ENCODE results near the gene PUDP. TPM values are rescaled to one million over a fixed set of nuclear protein-coding genes. Genes with fewer than 3 reads are reported as not detected.
A peak's percentile ranks its signal among the peaks of the same experiment; 100 is the strongest.
"Not testable (repeated sequence)": the region's sequence is repeated elsewhere in the genome, so short reads cannot be mapped to it uniquely, and the experiment has no call there.

PUDP gene
- total RNA-seq, 1 experiment from 2014 or later, result 41.2 TPM

- H3K79me2 ChIP-seq (ENCODE audit: low read length); H3K9me3 ChIP-seq (ENCODE audit: low read length); H3K9me2 ChIP-seq (replicated peaks; ENCODE audit: insufficient read depth, low read length); H4K20me1 ChIP-seq (ENCODE audit: insufficient read depth, low read depth, low read length); DNase-seq; H3K27me3 ChIP-seq (ENCODE audit: low read length); H2AFZ ChIP-seq (ENCODE audit: low read length); H3K36me3 ChIP-seq (ENCODE audit: insufficient read depth, low read length): not testable (repeated sequence)
- Histone ChIP-seq H3K27ac (ENCODE audit: low read length) (peak overlapping the region; percentile 97), H3K4me1 (ENCODE audit: low read length) (peaks cover 38% of the 10 kb centered on the region), H3K4me2 (ENCODE audit: low read depth, low read length, poor library complexity, severe bottlenecking) (peak overlapping the region; percentile 75), H3K9ac (ENCODE audit: low read length) (peak overlapping the region; percentile 60), H3K4me3 (ENCODE audit: low read length) (peak overlapping the region; percentile 57)
These were observed 121.6 kb downstream of the PUDP start for GRCh38 chrX:7026365-7026764.

GRCh38 chrX:7025471-7025870, 122.5 kb downstream of the PUDP start:
- Histone ChIP-seq H3K9me2 (replicated peaks; ENCODE audit: insufficient read depth, low read length) (no peaks in the 10 kb centered on the region), H3K4me2 (ENCODE audit: low read depth, low read length, poor library complexity, severe bottlenecking) (peak overlapping the region; percentile 75), H3K36me3 (ENCODE audit: insufficient read depth, low read length) (no peaks in the 10 kb centered on the region), H3K27ac (ENCODE audit: low read length) (peak overlapping the region; percentile 97), H4K20me1 (ENCODE audit: insufficient read depth, low read depth, low read length) (no peaks in the 10 kb centered on the region), H3K79me2 (ENCODE audit: low read length) (no peaks in the 10 kb centered on the region), H3K4me3 (ENCODE audit: low read length) (peak overlapping the region; percentile 57; the same call in 1 of the 2 replicates), H3K4me1 (ENCODE audit: low read length) (peaks cover 38% of the 10 kb centered on the region), H3K27me3 (ENCODE audit: low read length) (no peaks in the 10 kb centered on the region), H3K9me3 (ENCODE audit: low read length) (no peaks in the 10 kb centered on the region), H3K9ac (ENCODE audit: low read length) (peak overlapping the region; percentile 61; the same call in 1 of the 2 replicates), H2AFZ (ENCODE audit: low read length) (no peak overlapping the region)
- DNase-seq, result peak; percentile 95

- H3K4me3 ChIP-seq (ENCODE audit: low read length), result peak overlapping the region; percentile 39; the same call in 1 of the 2 replicates
- peak overlapping the region; percentile 75 for H3K4me2 ChIP-seq (ENCODE audit: low read depth, low read length, poor library complexity, severe bottlenecking)
- H3K27ac ChIP-seq (ENCODE audit: low read length), result peak overlapping the region; percentile 97
These were observed 123.1 kb downstream of the PUDP start for GRCh38 chrX:7024850-7025249.

GRCh38 chrX:7022996-7023395, 125.0 kb downstream of the PUDP start:
- peaks cover 34% of the 10 kb centered on the region for H3K4me1 ChIP-seq (ENCODE audit: low read length)
- not testable (repeated sequence) for H3K9me3 ChIP-seq (ENCODE audit: low read length); H3K9me2 ChIP-seq (replicated peaks; ENCODE audit: insufficient read depth, low read length); H3K4me3 ChIP-seq (ENCODE audit: low read length); H3K9ac ChIP-seq (ENCODE audit: low read length); H4K20me1 ChIP-seq (ENCODE audit: insufficient read depth, low read depth, low read length); DNase-seq; H3K27ac ChIP-seq (ENCODE audit: low read length); H3K79me2 ChIP-seq (ENCODE audit: low read length); H3K36me3 ChIP-seq (ENCODE audit: insufficient read depth, low read length); H3K27me3 ChIP-seq (ENCODE audit: low read length); H3K4me2 ChIP-seq (ENCODE audit: low read depth, low read length, poor library complexity, severe bottlenecking); H2AFZ ChIP-seq (ENCODE audit: low read length)

More at GRCh38 chrX:7024850-7025249, 123.1 kb downstream of the PUDP start:
- Histone ChIP-seq H4K20me1 (ENCODE audit: insufficient read depth, low read depth, low read length) (no peaks in the 10 kb centered on the region), H3K9me3 (ENCODE audit: low read length) (no peaks in the 10 kb centered on the region), H3K79me2 (ENCODE audit: low read length) (no peaks in the 10 kb centered on the region), H3K9me2 (replicated peaks; ENCODE audit: insufficient read depth, low read length) (no peaks in the 10 kb centered on the region), H3K36me3 (ENCODE audit: insufficient read depth, low read length) (no peaks in the 10 kb centered on the region), H3K9ac (ENCODE audit: low read length) (peak overlapping the region; percentile 61), H3K4me1 (ENCODE audit: low read length) (peaks cover 38% of the 10 kb centered on the region), H3K27me3 (ENCODE audit: low read length) (no peaks in the 10 kb centered on the region), H2AFZ (ENCODE audit: low read length) (no peak overlapping the region)
- DNase-seq, result peak; percentile 67

GRCh38 chrX:7021991-7022390, 126.0 kb downstream of the PUDP start:
- peaks cover 30% of the 10 kb centered on the region for H3K4me1 ChIP-seq (ENCODE audit: low read length)
- no peaks in the 10 kb centered on the region for H3K9me2 ChIP-seq (replicated peaks; ENCODE audit: insufficient read depth, low read length)
- no peak overlapping the region for H2AFZ ChIP-seq (ENCODE audit: low read length)
- H3K36me3 ChIP-seq (ENCODE audit: insufficient read depth, low read length), result no peaks in the 10 kb centered on the region
- H4K20me1 ChIP-seq (ENCODE audit: insufficient read depth, low read depth, low read length), result no peaks in the 10 kb centered on the region
- no peak overlapping the region for H3K4me2 ChIP-seq (ENCODE audit: low read depth, low read length, poor library complexity, severe bottlenecking)
- H3K27ac ChIP-seq (ENCODE audit: low read length), result no peak overlapping the region
- DNase-seq, result peak; percentile 30
- no peaks in the 10 kb centered on the region for H3K79me2 ChIP-seq (ENCODE audit: low read length)
- H3K4me3 ChIP-seq (ENCODE audit: low read length), result no peak overlapping the region
- H3K9me3 ChIP-seq (ENCODE audit: low read length), result no peaks in the 10 kb centered on the region
- no peaks in the 10 kb centered on the region for H3K27me3 ChIP-seq (ENCODE audit: low read length)
- no peak overlapping the region for H3K9ac ChIP-seq (ENCODE audit: low read length)

- Histone ChIP-seq H3K9me3 (ENCODE audit: low read length) (no peaks in the 10 kb centered on the region), H3K79me2 (ENCODE audit: low read length) (no peaks in the 10 kb centered on the region), H3K4me1 (ENCODE audit: low read length) (peaks cover 6% of the 10 kb centered on the region), H3K9me2 (replicated peaks; ENCODE audit: insufficient read depth, low read length) (no peaks in the 10 kb centered on the region), H3K36me3 (ENCODE audit: insufficient read depth, low read length) (no peaks in the 10 kb centered on the region), H3K27me3 (ENCODE audit: low read length) (no peaks in the 10 kb centered on the region), H2AFZ (ENCODE audit: low read length) (no peak overlapping the region), H4K20me1 (ENCODE audit: insufficient read depth, low read depth, low read length) (no peaks in the 10 kb centered on the region), H3K4me2 (ENCODE audit: low read depth, low read length, poor library complexity, severe bottlenecking) (no peak overlapping the region), H3K9ac (ENCODE audit: low read length) (no peak overlapping the region), H3K27ac (ENCODE audit: low read length) (no peak overlapping the region), H3K4me3 (ENCODE audit: low read length) (no peak overlapping the region)
- DNase-seq, result no peak
These were observed 128.4 kb downstream of the PUDP start for GRCh38 chrX:7019555-7019954.

GRCh38 chrX:7012262-7012834, 135.6 kb downstream of the PUDP start:
- H3K79me2 ChIP-seq (ENCODE audit: low read length); H3K4me3 ChIP-seq (ENCODE audit: low read length); H3K9ac ChIP-seq (ENCODE audit: low read length); H3K9me2 ChIP-seq (replicated peaks; ENCODE audit: insufficient read depth, low read length); H3K4me1 ChIP-seq (ENCODE audit: low read length); DNase-seq; H3K27me3 ChIP-seq (ENCODE audit: low read length); H3K36me3 ChIP-seq (ENCODE audit: insufficient read depth, low read length); H4K20me1 ChIP-seq (ENCODE audit: insufficient read depth, low read depth, low read length); H3K9me3 ChIP-seq (ENCODE audit: low read length); H3K27ac ChIP-seq (ENCODE audit: low read length); H3K4me2 ChIP-seq (ENCODE audit: low read depth, low read length, poor library complexity, severe bottlenecking); H2AFZ ChIP-seq (ENCODE audit: low read length): not testable (repeated sequence)

GRCh38 chrX:7010897-7011296, 137.1 kb downstream of the PUDP start:
- H3K4me1 ChIP-seq (ENCODE audit: low read length); H4K20me1 ChIP-seq (ENCODE audit: insufficient read depth, low read depth, low read length); DNase-seq; H3K9ac ChIP-seq (ENCODE audit: low read length); H3K27me3 ChIP-seq (ENCODE audit: low read length); H3K4me3 ChIP-seq (ENCODE audit: low read length); H3K9me3 ChIP-seq (ENCODE audit: low read length); H2AFZ ChIP-seq (ENCODE audit: low read length); H3K27ac ChIP-seq (ENCODE audit: low read length); H3K9me2 ChIP-seq (replicated peaks; ENCODE audit: insufficient read depth, low read length); H3K79me2 ChIP-seq (ENCODE audit: low read length); H3K4me2 ChIP-seq (ENCODE audit: low read depth, low read length, poor library complexity, severe bottlenecking); H3K36me3 ChIP-seq (ENCODE audit: insufficient read depth, low read length): not testable (repeated sequence)

GRCh38 chrX:7007328-7007727, 140.6 kb downstream of the PUDP start:
- not testable (repeated sequence) for H3K27ac ChIP-seq (ENCODE audit: low read length)

More at GRCh38 chrX:7007328-7007727, 140.6 kb downstream of the PUDP start:
- not testable (repeated sequence) for H3K9me3 ChIP-seq (ENCODE audit: low read length); H3K27me3 ChIP-seq (ENCODE audit: low read length); H3K36me3 ChIP-seq (ENCODE audit: insufficient read depth, low read length); H3K4me2 ChIP-seq (ENCODE audit: low read depth, low read length, poor library complexity, severe bottlenecking); DNase-seq; H3K79me2 ChIP-seq (ENCODE audit: low read length); H3K4me1 ChIP-seq (ENCODE audit: low read length); H3K9ac ChIP-seq (ENCODE audit: low read length); H3K4me3 ChIP-seq (ENCODE audit: low read length); H2AFZ ChIP-seq (ENCODE audit: low read length); H4K20me1 ChIP-seq (ENCODE audit: insufficient read depth, low read depth, low read length); H3K9me2 ChIP-seq (replicated peaks; ENCODE audit: insufficient read depth, low read length)

Measured in Karpas-422 (cell line).